Upper lobe of left lung (tissue), 6 donors: Measurements from ENCODE around the gene PHTF2. TPM values are rescaled to one million over a fixed set of nuclear protein-coding genes. Genes with fewer than 3 reads are reported as not detected.

Source experiments
- ATAC-seq, 2 donors: fragments of 200-7000 bp; cut with Tn5 transposase; one replicate each; pipeline ENCODE4 v1.9.1; 2022; ENCODE audit warnings: mild to moderate bottlenecking in 2 of 2, moderate library complexity in 2 of 2; ENCODE audit not compliant: low FRiP score in 2 of 2
- DNase-seq, 2 donors: peaks; one replicate each; pipeline ENCODE4 v3.0.0-alpha.2; 2019 to 2020
- H3K27ac ChIP-seq, 4 donors: fragments of 200-600 bp; sonication (generic); one replicate each; pipeline ENCODE4 v1.5.1; 2016 to 2019
- H3K27me3 ChIP-seq, 4 donors: fragments of 200-600 bp; sonication (generic); one replicate each; pipeline ENCODE4 v1.5.1; 2017 to 2019
- H3K36me3 ChIP-seq, 4 donors: fragments of 200-600 bp; sonication (generic); one replicate each; pipeline ENCODE4 v1.5.1; 2016 to 2019
- H3K4me1 ChIP-seq, 4 donors: fragments of 200-600 bp; sonication (generic); one replicate each; pipeline ENCODE4 v1.5.1; 2018 to 2019
- H3K4me3 ChIP-seq, 4 donors: fragments of 200-600 bp; sonication (generic); one replicate each; pipeline ENCODE4 v1.5.1; 2017 to 2019; ENCODE audit warnings: mild to moderate bottlenecking in 2 of 4, moderate library complexity in 1 of 4
- H3K9me3 ChIP-seq, 4 donors: fragments of 200-600 bp; sonication (generic); one replicate each; pipeline ENCODE4 v1.5.1; 2018 to 2019
- EP300 ChIP-seq, 4 donors: sonication (generic); formaldehyde crosslinking; IDR thresholded peaks; one replicate each; pipeline ENCODE4 v1.5.1; 2017; ENCODE audit warnings: antibody characterized with exemption in 4 of 4, control low read depth in 2 of 4
- POLR2A ChIP-seq, 4 donors: fragments of 450-650 bp; IDR thresholded peaks; one replicate each; pipeline ENCODE4 v1.5.1; 2016 to 2017; ENCODE audit warnings: antibody characterized with exemption in 4 of 4, mild to moderate bottlenecking in 2 of 4
- POLR2AphosphoS5 ChIP-seq, 2 donors: sonication (generic); formaldehyde crosslinking; IDR thresholded peaks; one replicate each; pipeline ENCODE4 v1.5.1; 2017; ENCODE audit warnings: antibody characterized with exemption in 2 of 2
- WGBS, 2 donors: methylation state at CpG; one replicate each; pipeline ENCODE4 v1.1.5; 2017 to 2018; 5-methylcytosine and 5-hydroxymethylcytosine counted together
- total RNA-seq, 6 donors: library from RNA; depleted of rRNA in 4 of 6; stranded (reverse); fragments of >200 nt in 4 of 6; gene quantifications; one replicate each; pipeline versions ENCODE4 v1.1.0 to v1.2.1, GENCODE V29; 2016 to 2021
- TF ChIP-seq, protein P1 (sequence below), 6 experiments: fragments of 450-650 bp in 4 of 6; fragments of 200-600 bp in 2 of 6; sonication (generic) in 2 of 6; IDR thresholded peaks; one replicate each; pipeline ENCODE4 v1.5.1; 2016 to 2019; ENCODE audit warnings: antibody characterized with exemption in 6 of 6
- donor health status: DM: no; HTN: no; CAD: no; lungs with moderate emphysema.
- donor health status: DM: no; HTN: yes; CAD: no; lungs with severe emphysema.

PHTF2 gene
- total RNA-seq, 6 donors from 2014 or later = 7.0 to 25.2 (median 14.7) TPM

DNA sequence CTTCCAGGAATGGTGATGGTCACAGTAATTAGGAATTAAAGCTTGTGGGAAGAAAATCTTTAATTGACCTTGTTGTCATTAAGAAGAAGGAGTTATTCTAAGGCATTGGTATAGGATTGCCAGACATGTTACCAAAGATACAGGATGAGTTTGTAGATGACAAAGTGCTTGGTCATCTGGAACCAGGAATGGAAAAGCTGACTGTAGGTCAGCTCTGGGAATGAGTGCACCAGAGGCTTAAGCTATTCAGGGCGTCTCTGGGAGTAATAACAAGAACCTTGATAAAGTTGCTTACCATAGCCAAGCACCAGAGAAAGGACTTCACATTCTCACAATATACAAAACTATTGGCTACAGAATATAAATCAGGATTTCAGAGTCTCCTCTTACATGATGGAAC is 89.0 kb downstream of the PHTF2 start:
- ATAC-seq (peak in 1 of 2 donors; percentile 61), DNase-seq (no peak)
- Histone ChIP-seq H3K4me1 (no peaks in the 10 kb centered on the region), H3K9me3 (no peaks in the 10 kb centered on the region), H3K36me3 (no peaks in the 10 kb centered on the region), H3K4me3 (no peak overlapping the region), H3K27ac (no peak overlapping the region), H3K27me3 (no peaks in the 10 kb centered on the region)
- 85% methylated on average over 1 of the region's 1 CpG for WGBS, 2 donors
- TF ChIP-seq, protein P1, sequence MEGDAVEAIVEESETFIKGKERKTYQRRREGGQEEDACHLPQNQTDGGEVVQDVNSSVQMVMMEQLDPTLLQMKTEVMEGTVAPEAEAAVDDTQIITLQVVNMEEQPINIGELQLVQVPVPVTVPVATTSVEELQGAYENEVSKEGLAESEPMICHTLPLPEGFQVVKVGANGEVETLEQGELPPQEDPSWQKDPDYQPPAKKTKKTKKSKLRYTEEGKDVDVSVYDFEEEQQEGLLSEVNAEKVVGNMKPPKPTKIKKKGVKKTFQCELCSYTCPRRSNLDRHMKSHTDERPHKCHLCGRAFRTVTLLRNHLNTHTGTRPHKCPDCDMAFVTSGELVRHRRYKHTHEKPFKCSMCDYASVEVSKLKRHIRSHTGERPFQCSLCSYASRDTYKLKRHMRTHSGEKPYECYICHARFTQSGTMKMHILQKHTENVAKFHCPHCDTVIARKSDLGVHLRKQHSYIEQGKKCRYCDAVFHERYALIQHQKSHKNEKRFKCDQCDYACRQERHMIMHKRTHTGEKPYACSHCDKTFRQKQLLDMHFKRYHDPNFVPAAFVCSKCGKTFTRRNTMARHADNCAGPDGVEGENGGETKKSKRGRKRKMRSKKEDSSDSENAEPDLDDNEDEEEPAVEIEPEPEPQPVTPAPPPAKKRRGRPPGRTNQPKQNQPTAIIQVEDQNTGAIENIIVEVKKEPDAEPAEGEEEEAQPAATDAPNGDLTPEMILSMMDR (IDR thresholded peaks at IDR 0.05) = no peak
- TF ChIP-seq POLR2AphosphoS5 (IDR thresholded peaks at IDR 0.05) (no peak), EP300 (IDR thresholded peaks at IDR 0.05) (no peak), POLR2A (IDR thresholded peaks at IDR 0.05) (no peak)

DNA sequence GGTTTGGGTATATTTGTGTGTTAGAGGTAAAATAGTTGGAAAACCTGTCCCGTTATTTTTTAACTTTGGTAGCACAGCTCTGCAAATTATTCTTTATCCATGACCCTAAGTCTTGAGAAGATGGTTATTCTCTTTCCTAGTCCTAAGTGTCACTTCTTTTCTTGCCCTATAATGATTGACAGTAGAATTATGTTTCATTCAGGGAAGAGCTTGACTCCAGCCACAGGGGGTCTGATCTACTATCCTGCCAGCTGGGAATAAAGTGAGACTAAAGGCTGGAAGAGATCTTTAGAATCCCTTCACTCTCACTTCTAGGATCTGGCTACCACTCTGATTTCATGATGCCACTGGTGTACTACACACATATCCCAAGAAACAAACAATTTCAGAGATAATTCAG is 90.4 kb downstream of the PHTF2 start:
- H3K36me3 ChIP-seq = no peaks in the 10 kb centered on the region
- no peak for TF ChIP-seq EP300 (IDR thresholded peaks at IDR 0.05)
- no peak for TF ChIP-seq POLR2A (IDR thresholded peaks at IDR 0.05)
- TF ChIP-seq POLR2AphosphoS5 (IDR thresholded peaks at IDR 0.05) = no peak
- TF ChIP-seq, protein P1 (IDR thresholded peaks at IDR 0.05) = no peak
- H3K4me3 ChIP-seq = no peak overlapping the region
- no peaks in the 10 kb centered on the region for H3K9me3 ChIP-seq
- no peak overlapping the region for H3K27ac ChIP-seq
- 94 to 98% methylated on average over 1 of the region's 1 CpG for whole genome bisulfite sequencing, 2 donors
- DNase-seq (no peak), ATAC-seq (no peak)
- H3K4me1 ChIP-seq = no peaks in the 10 kb centered on the region
- H3K27me3 ChIP-seq = no peaks in the 10 kb centered on the region

DNA sequence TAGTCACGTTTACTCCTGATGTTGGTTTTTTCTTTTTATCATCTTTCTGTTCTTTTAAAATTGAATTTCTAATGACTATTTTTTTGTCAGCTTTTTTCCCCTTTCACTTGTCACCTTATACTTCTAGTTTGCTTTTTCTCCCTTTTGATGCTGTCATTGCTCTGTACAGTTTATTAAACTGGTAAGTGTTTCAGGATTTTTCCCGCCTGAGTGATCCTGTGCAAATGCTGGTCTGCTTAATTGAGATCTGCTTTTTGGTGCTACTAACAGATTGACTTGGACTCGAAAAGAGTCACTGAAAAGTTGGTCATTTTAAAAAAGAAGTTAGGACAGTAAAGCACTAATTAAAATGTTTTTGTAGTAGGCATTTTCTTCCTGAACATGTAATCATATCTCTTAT is 95.2 kb downstream of the PHTF2 start:
- Histone ChIP-seq H3K36me3 (no peaks in the 10 kb centered on the region), H3K9me3 (no peaks in the 10 kb centered on the region), H3K4me1 (no peaks in the 10 kb centered on the region), H3K4me3 (no peak overlapping the region), H3K27me3 (no peaks in the 10 kb centered on the region), H3K27ac (no peak overlapping the region)
- TF ChIP-seq POLR2AphosphoS5 (IDR thresholded peaks at IDR 0.05) = no peak
- TF ChIP-seq EP300 (IDR thresholded peaks at IDR 0.05) = no peak
- no peak for TF ChIP-seq POLR2A (IDR thresholded peaks at IDR 0.05)
- TF ChIP-seq, protein P1 (IDR thresholded peaks at IDR 0.05) = no peak
- DNase-seq = no peak
- no peak for ATAC-seq
- 92 to 94% methylated on average over 3 of the region's 3 CpGs for WGBS, 2 donors

DNA sequence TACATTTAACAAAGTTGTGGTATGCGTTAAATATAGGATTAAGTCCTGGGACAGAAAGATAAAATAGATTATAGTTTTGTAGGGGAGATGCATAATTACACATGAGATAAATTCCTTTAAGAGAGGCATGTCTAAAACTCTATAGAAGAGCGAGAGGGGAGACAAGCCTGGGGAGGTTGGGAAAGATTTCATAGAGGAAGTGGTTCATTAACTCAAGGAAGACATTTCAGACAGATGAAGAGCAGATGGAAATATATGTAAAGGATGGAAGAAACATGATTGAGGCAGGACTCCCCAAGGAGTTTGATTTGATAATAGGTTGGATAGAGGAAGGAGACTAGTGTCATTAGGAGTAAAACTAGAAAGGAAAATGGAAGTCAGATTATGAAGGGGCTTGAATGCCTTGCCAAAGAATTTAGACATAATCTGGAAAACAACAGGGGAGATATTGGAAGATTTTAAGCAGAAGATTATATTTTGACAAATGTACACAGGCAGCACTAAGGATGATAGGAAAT is 96.1 kb downstream of the PHTF2 start:
- no peak overlapping the region for H3K4me3 ChIP-seq
- no peak overlapping the region for H3K27ac ChIP-seq
- no peak for ATAC-seq
- no peak for DNase-seq
- H3K4me1 ChIP-seq = no peaks in the 10 kb centered on the region
- H3K9me3 ChIP-seq = no peaks in the 10 kb centered on the region
- no peak for TF ChIP-seq EP300 (IDR thresholded peaks at IDR 0.05)
- no peak for TF ChIP-seq POLR2A (IDR thresholded peaks at IDR 0.05)
- TF ChIP-seq, protein P1 (IDR thresholded peaks at IDR 0.05) = no peak
- no peak for TF ChIP-seq POLR2AphosphoS5 (IDR thresholded peaks at IDR 0.05)
- 83 to 94% methylated on average over 2 of the region's 2 CpGs for WGBS, 2 donors
- no peaks in the 10 kb centered on the region for H3K27me3 ChIP-seq
- no peaks in the 10 kb centered on the region for H3K36me3 ChIP-seq

DNA sequence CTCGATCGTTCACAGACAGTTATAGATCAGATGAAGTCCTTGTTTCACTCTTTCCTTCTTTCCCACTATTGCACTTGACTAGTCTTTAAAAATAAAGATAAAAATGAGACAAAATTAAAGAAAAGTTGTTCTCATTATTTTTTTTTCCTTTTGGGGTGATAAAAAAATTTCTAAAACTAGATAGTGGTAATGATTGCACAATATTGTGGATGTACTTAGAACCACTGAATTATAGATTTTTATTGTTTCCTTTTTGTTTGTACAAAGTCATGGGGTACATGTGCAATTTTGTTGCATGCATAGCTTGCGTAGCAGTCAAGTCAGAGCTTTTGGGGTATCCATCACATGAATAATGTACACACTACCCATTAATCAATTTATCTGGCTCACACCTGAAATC is 97.3 kb downstream of the PHTF2 start:
- DNase-seq (no peak), ATAC-seq (no peak)
- WGBS, 2 donors = 92 to 93% methylated on average over 3 of the region's 3 CpGs
- Histone ChIP-seq H3K4me3 (no peak overlapping the region), H3K4me1 (no peaks in the 10 kb centered on the region), H3K9me3 (no peaks in the 10 kb centered on the region), H3K27me3 (no peaks in the 10 kb centered on the region), H3K27ac (no peak overlapping the region), H3K36me3 (no peaks in the 10 kb centered on the region)
- TF ChIP-seq EP300 (IDR thresholded peaks at IDR 0.05) (no peak), POLR2A (IDR thresholded peaks at IDR 0.05) (no peak)
